NCI-H510A treated with DMSO at 0.1 percent for 48 hours (cell line): ENCODE results near the gene LACTB.
A peak's percentile ranks its signal among the peaks of the same experiment; 100 is the strongest.

ENCODE experiments used
- DNase-seq: peaks from one replicate; lab custom pipeline; 2025; lab: John Stamatoyannopoulos, UW

Gene LACTB

GRCh38 chr15:63178034-63178433 lies 56.4 kb downstream of the LACTB start:
- DNase-seq: no peak

GRCh38 chr15:63180746-63181145 lies 59.1 kb downstream of the LACTB start:
- no peak for DNase-seq

DNA sequence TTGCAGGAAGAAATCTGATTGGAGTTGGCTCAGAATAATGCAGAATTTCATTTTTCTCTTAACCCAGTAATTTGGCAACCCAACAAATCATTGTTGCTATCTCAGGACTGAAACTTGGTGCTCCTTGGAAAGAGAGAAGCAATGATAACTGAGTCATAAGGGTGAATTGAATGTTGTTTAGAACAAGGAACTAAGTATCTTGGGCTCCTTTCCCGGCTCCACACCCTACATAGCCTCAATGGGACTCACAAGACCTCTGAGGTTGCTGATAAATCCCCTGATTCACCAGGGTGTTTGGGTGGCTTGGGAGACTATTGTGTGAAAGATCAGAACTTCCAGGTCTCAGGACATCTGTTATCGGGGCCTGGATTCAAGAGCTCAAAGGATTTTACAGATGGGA lies 60.0 kb downstream of the LACTB start:
- DNase-seq: no peak

DNA sequence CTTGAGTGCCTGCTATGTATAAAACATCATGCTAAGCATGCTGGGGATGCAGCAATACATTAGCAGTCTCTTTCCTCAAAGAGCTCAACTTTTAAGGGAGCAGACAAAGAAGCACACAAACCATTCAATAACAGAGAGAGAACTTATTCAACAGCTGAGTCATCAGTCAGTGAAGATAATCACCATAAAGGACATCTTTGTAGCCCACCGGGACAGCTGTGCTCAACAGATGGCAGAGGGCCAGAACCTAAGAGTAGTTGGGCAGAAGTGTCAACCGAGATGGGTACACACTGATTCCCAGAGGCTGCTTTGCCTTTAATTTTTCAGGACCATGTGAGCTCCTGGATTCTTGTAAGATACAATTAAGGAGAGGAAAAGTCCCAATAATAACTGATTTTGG lies 63.5 kb downstream of the LACTB start:
- DNase-seq: no peak

GRCh38 chr15:63186065-63186464 lies 64.4 kb downstream of the LACTB start:
- no peak for DNase-seq

GRCh38 chr15:63187589-63188226 lies 66.0 kb downstream of the LACTB start:
- DNase-seq: no peak

GRCh38 chr15:63188247-63188925 lies 66.7 kb downstream of the LACTB start:
- no peak for DNase-seq

GRCh38 chr15:63188926-63189871 lies 67.5 kb downstream of the LACTB start, which contains the start of gene RAB8B:
Gene RAB8B (plus strand): TSS chr15:63189606. CDS start chr15:63189625, 19 bp downstream.
- DNase-seq: peak; percentile 84

- no peak for DNase-seq
These were observed 68.5 kb downstream of the LACTB start for GRCh38 chr15:63189941-63190768.

- DNase-seq: no peak
These were observed 69.3 kb downstream of the LACTB start for GRCh38 chr15:63190769-63191649.
